Cardiac fibroblast (primary cell): ENCODE measurements around the gene GNAS-AS1.

Source experiments
- DNase-seq, 2 donors: peaks; one replicate each; pipeline versions ENCODE4 v3.0.0 to v3.0.0-alpha.2; 2010; ENCODE audit warnings: low read depth in 2 of 2
- H3K4me3 ChIP-seq, 2 donors: replicated peaks in 1 of 2; 1 replicate in 1 of 2; 2 replicates in 1 of 2; pipeline ENCODE4 v1.5.1; 2011; ENCODE audit warnings: low read depth in 2 of 2, low read length in 2 of 2, mild to moderate bottlenecking in 2 of 2, moderate library complexity in 1 of 2
- TF ChIP-seq, protein P1 (sequence below): IDR thresholded peaks from one replicate; pipeline ENCODE4 v1.5.1; 2011; ENCODE audit warnings: low read depth, mild to moderate bottlenecking, low read length, inconsistent platforms

Gene GNAS-AS1

DNA sequence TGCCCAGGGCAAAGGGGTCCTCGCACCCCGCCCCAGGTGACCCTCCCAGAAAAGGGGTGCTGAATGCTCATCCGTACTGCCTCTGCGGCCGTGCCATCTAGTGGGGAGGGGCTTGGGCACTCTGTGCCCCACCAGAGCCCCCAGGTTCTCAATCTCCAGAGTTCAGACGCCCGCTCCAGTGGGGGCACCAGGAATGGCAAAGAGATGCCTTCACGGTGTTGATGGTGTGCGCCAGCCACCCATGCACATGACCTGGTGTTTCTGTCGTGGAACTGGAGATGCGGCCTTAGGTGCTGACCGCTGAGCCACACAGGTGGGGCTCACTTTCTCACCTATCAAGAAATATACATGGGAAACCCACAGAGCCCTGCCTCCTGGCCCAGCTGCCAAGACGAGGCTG lies 30.8 kb downstream of the GNAS-AS1 start:
- no peak for DNase-seq
- TF ChIP-seq, protein P1, sequence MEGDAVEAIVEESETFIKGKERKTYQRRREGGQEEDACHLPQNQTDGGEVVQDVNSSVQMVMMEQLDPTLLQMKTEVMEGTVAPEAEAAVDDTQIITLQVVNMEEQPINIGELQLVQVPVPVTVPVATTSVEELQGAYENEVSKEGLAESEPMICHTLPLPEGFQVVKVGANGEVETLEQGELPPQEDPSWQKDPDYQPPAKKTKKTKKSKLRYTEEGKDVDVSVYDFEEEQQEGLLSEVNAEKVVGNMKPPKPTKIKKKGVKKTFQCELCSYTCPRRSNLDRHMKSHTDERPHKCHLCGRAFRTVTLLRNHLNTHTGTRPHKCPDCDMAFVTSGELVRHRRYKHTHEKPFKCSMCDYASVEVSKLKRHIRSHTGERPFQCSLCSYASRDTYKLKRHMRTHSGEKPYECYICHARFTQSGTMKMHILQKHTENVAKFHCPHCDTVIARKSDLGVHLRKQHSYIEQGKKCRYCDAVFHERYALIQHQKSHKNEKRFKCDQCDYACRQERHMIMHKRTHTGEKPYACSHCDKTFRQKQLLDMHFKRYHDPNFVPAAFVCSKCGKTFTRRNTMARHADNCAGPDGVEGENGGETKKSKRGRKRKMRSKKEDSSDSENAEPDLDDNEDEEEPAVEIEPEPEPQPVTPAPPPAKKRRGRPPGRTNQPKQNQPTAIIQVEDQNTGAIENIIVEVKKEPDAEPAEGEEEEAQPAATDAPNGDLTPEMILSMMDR: no peak
- H3K4me3 ChIP-seq: no peak overlapping the region

- TF ChIP-seq, protein P1: no peak
- H3K4me3 ChIP-seq: no peak overlapping the region
- DNase-seq: peak; percentile 21 to 46
Measured at GRCh38 chr20:58818586-58819285, 32.0 kb downstream of the GNAS-AS1 start.

DNA sequence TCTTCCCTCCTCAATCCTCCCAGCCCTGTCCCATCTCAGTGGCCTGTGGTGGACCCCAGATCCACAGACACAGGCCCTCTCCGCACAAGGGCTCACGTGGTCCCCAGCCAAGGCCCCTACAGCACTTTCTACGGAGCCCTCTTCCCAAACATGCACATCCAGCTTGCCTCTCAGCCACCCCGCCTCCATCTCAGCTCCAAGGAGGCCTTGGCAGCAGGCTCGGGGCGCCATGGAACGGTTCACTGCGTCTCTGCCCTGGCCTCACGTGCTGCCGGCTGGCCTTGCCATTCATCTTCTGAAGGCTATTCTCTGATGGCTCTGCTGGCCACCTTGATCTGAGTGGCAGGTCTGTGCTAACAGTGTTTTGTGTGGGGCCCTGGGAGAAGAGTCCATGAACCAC lies 33.0 kb downstream of the GNAS-AS1 start:
- H3K4me3 ChIP-seq: no peak overlapping the region
- TF ChIP-seq, protein P1: no peak
- DNase-seq: no peak

DNA sequence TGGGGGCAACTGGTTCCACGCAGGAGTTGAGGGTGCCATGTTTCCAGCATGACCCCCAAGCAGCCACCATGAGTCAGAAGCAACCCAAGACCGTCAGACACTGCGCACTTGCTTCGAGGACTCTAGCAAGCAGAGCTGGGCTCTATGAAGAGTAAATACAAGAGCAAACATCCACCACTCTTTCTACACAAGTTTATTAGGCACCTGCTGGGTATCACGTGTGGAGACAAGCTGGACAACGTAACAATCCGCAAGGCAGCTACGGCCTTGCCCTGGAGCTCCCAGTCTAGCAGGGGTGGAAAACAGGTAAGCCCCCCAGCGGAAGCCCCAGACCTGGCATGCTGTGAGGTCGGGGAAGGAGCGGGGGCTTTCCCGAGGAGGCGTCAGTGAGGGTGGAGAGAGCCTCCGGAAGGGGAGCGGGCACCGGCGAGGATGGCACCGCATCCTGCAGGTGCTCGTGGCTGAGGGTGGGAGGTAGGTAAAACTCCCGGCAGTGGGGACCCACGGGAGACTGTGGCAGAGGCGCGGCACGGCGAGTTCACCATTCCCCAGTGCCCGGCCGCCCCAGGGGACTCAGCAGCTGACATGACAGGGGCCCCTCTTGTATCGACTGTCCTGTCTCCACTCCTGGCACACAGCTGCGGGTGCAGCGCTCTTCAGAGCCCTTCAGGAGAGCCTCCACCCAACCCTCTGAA lies 33.6 kb downstream of the GNAS-AS1 start:
- TF ChIP-seq, protein P1: no peak
- no peak for DNase-seq
- H3K4me3 ChIP-seq: no peak overlapping the region

- no peak for DNase-seq
- no peak overlapping the region for H3K4me3 ChIP-seq
- TF ChIP-seq, protein P1: no peak
Measured at GRCh38 chr20:58816051-58816450, 34.7 kb downstream of the GNAS-AS1 start.

DNA sequence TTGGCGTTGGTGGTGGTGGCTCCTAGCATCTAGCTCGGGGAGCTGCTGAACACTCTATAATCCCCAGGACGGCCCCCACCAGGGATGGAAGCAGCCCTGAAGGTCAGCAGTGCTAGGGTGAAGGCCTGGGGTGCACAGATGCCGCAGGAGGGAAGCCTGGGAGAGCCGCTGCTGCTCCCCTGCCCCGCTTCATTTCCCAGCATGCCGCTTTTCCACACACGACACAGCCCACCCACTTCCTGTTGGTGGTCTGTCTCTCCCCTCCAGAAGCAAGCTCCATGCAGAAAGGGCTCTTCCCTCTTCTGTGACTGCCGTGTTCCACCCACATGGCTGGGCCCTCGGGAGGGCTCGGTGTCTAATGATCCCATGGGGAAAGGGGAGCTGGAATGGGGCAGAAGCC lies 35.3 kb downstream of the GNAS-AS1 start:
- DNase-seq: no peak
- TF ChIP-seq, protein P1: no peak
- no peak overlapping the region for H3K4me3 ChIP-seq
